Naive thymus-derived CD4-positive, alpha-beta T cell (primary cell): Measurements from ENCODE around the gene CACNA1A. TPM values are rescaled to one million over a fixed set of nuclear protein-coding genes. Genes with fewer than 3 reads are reported as not detected.
A peak's percentile ranks its signal among the peaks of the same experiment; 100 is the strongest.
"Not testable (repeated sequence)": the region's sequence is repeated elsewhere in the genome, so short reads cannot be mapped to it uniquely, and the experiment has no call there.

Experiments used
- ATAC-seq: fragments of 150-1000 bp; cut with Tn5 transposase; 2 replicates; pipeline ENCODE4 v1.10.0; 2021; ENCODE audit warnings: mild to moderate bottlenecking, moderate library complexity
- CTCF ChIA-PET: fragments of 350-600 bp; sonication (Branson Sonifier 250); formaldehyde crosslinking; loops from one replicate; lab custom pipeline; 2021; ENCODE audit warnings: antibody characterized with exemption; lab: Charles Lee
- POLR2A ChIA-PET: fragments of 350-600 bp; sonication (Branson Sonifier 250); formaldehyde crosslinking; loops from one replicate; lab custom pipeline; 2021; ENCODE audit warnings: antibody characterized with exemption, inconsistent platforms; lab: Charles Lee
- DNase-seq, 9 donors: peaks; one replicate each; pipeline versions ENCODE4 v3.0.0 to v3.0.0-alpha.2; 2020 to 2022; ENCODE audit warnings: mixed read lengths in 1 of 9
- H3K27ac ChIP-seq: one replicate; pipeline ENCODE4 v1.7.0; 2013; ENCODE audit warnings: mild to moderate bottlenecking, low read depth, low read length, moderate library complexity
- H3K27me3 ChIP-seq, 2 donors: one replicate each; pipeline ENCODE4 v1.7.0; 2013; ENCODE audit warnings: low read length in 2 of 2, mild to moderate bottlenecking in 2 of 2, moderate library complexity in 2 of 2; ENCODE audit not compliant: control insufficient read depth in 2 of 2, insufficient read depth in 2 of 2
- H3K36me3 ChIP-seq, 3 experiments: 1 replicate in 2 of 3; 2 replicates in 1 of 3; pipeline ENCODE4 v1.7.0; 2013; ENCODE audit warnings: low read length in 3 of 3, mild to moderate bottlenecking in 3 of 3, moderate library complexity in 1 of 3; ENCODE audit not compliant: insufficient read depth in 3 of 3, control insufficient read depth in 2 of 3
- H3K4me1 ChIP-seq, 2 donors: one replicate each; pipeline ENCODE4 v1.7.0; 2013; ENCODE audit warnings: low read length in 2 of 2, mild to moderate bottlenecking in 2 of 2, moderate library complexity in 1 of 2; ENCODE audit not compliant: control insufficient read depth in 2 of 2, insufficient read depth in 2 of 2
- H3K4me3 ChIP-seq: 2 replicates; pipeline ENCODE4 v1.7.0; 2013; ENCODE audit warnings: mild to moderate bottlenecking, low read length
- H3K9me3 ChIP-seq, 3 experiments: 1 replicate in 2 of 3; 2 replicates in 1 of 3; pipeline ENCODE4 v1.7.0; 2013; ENCODE audit warnings: low read length in 3 of 3; ENCODE audit not compliant: control insufficient read depth in 2 of 3
- H3K27ac Mint-ChIP-seq, 9 donors: one replicate each; pipeline ENCODE4 v1.8.0; 2020 to 2022; ENCODE audit warnings: mixed read lengths in 9 of 9, mild to moderate bottlenecking in 8 of 9, moderate library complexity in 5 of 9, inconsistent platforms in 2 of 9
- H3K27me3 Mint-ChIP-seq, 5 donors: one replicate each; pipeline ENCODE4 v1.8.0; 2021 to 2022; ENCODE audit warnings: mixed read lengths in 5 of 5, mild to moderate bottlenecking in 1 of 5
- H3K36me3 Mint-ChIP-seq, 5 donors: one replicate each; pipeline ENCODE4 v1.8.0; 2020 to 2022; ENCODE audit warnings: mixed read lengths in 5 of 5, mild to moderate bottlenecking in 3 of 5, inconsistent platforms in 1 of 5
- H3K4me1 Mint-ChIP-seq, 7 donors: one replicate each; pipeline ENCODE4 v1.8.0; 2020 to 2022; ENCODE audit warnings: mixed read lengths in 7 of 7, mild to moderate bottlenecking in 3 of 7, inconsistent platforms in 1 of 7
- H3K4me3 Mint-ChIP-seq, 10 donors: one replicate each; pipeline ENCODE4 v1.8.0; 2020 to 2022; ENCODE audit warnings: mild to moderate bottlenecking in 10 of 10, mixed read lengths in 10 of 10, moderate library complexity in 6 of 10, inconsistent platforms in 2 of 10
- H3K9me3 Mint-ChIP-seq, 11 donors: one replicate each; pipeline ENCODE4 v1.8.0; 2020 to 2022; ENCODE audit warnings: mixed read lengths in 11 of 11, mild to moderate bottlenecking in 4 of 11, inconsistent platforms in 1 of 11, moderate library complexity in 1 of 11
- intact Hi-C, 2 donors: fragments of 100-400 bp; cut with micrococcal nuclease; formaldehyde crosslinking; loops; one replicate each; pipeline ENCODE4 v1.15.1; 2023
- polyA plus RNA-seq, 2 donors: library from polyadenylated mRNA; unstranded; fragments of 300-500 nt; fragmentation: Illumina TruSeq; gene quantifications; one replicate each; pipeline ENCODE4 v1.2.3, GENCODE V29; 2021
- total RNA-seq, 6 experiments: library from RNA in 5 of 6; stranded (reverse) in 5 of 6; gene quantifications; 1 replicate in 5 of 6; 2 replicates in 1 of 6; pipeline ENCODE4 v1.2.3 and lab custom pipeline; 2021 to 2026

CACNA1A gene
- total and polyA plus RNA-seq, 7 experiments from 2014 or later, result 0.05 to 1.1 (median 0.41) TPM

DNA sequence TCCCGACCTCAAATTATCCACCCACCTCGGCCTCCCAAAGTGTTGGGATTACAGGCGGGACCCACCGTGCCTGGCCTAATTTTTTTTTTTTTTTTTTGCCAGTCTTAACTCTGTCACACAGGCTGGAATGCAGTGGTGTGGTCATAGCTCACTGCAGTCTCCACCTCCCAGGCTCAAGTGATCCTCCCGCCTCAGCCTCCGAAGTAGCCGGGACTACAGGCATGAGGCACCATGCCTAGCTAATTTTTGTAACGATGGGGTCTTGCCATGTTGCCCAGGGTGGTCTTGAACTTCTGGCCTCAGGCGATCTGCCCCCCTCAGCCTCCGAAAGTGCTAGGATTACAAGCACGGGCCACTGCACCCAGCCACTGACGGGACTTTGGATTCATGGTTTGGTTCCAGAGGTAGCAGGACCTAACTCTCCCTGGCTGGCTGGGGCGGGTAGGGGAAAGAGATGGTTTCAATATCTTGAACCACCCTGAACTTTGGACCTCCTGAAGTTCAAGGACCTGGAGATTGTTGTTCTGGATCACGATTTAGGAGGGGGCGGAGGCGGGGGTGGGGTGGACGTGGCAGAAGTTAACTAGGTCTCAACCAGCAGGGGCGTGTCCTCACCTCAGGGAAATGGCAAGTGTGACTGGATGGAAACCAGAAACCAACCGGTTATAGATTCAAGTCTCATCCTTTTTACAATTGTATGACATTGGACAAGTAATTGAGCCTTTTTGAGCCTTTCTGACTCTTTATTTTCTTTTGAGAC, 315.3 kb downstream of the CACNA1A start:
- H3K36me3 Mint-ChIP-seq, result no peaks in the 10 kb centered on the region
- H3K27me3 ChIP-seq, result no peaks in the 10 kb centered on the region
- ChIA-PET POLR2A (interaction anchor here (0.5 to 19.6 kb wide), 5 partner anchors 25 to 45 kb away, joined by 3 to 263 read pairs (median 4); no protein-coding TSS in a partner anchor), CTCF (interaction anchor here (0.6 to 1.0 kb wide), 3 partner anchors 36 to 118 kb away, joined by 3 to 6 read pairs (median 3); no protein-coding TSS in a partner anchor)
- peaks cover 15 to 50% (median 40%) of the 10 kb centered on the region in 7 donors for H3K4me1 Mint-ChIP-seq
- intact Hi-C loops, result loop anchor here in 1 of 2 donors (10.0 kb wide), 1 partner anchor 244 kb away; no protein-coding TSS in a partner anchor
- H3K4me1 ChIP-seq, result peaks cover 6 to 45% of the 10 kb centered on the region in 2 donors
- H3K4me3 Mint-ChIP-seq, result no peak overlapping the region
- no peak overlapping the region for H3K27ac ChIP-seq
- peak overlapping the region in 4 of 9 donors; percentile 6 to 46 (median 21) for H3K27ac Mint-ChIP-seq
- H3K4me3 ChIP-seq, result no peak overlapping the region
- H3K9me3 Mint-ChIP-seq, result no peaks in the 10 kb centered on the region
- no peak for DNase-seq
- no peaks in the 10 kb centered on the region for H3K36me3 ChIP-seq
- H3K9me3 ChIP-seq, result no peaks in the 10 kb centered on the region
- no peak for ATAC-seq
- no peaks in the 10 kb centered on the region for H3K27me3 Mint-ChIP-seq

DNA sequence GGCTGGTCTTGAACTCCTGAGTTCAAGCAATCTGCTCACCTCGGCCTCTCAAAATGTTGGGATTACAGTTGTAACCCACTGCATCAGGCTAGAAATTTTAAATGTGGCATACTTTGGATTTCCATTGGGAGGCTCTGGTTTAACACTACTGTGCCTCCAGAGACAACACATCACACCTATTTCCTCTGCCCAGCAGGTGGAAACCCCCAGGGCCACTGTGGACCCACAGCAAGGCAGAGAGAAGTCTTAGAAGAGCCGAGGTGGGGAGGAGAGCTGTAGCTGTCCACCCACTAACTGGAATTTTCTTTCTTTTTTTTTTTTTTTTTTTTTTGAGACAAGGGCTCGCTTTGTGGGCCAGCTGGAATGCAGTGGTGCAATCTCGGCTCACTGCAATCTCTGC, 316.7 kb downstream of the CACNA1A start:
- Histone ChIP-seq H3K4me3 (no peak overlapping the region), H3K27ac (no peak overlapping the region), H3K36me3 (no peaks in the 10 kb centered on the region), H3K27me3 (no peaks in the 10 kb centered on the region), H3K9me3 (no peaks in the 10 kb centered on the region), H3K4me1 (peaks cover 0 to 32% of the 10 kb centered on the region in 2 donors)
- Mint-ChIP-seq H3K27ac (peak overlapping the region in 2 of 9 donors; percentile 29 to 86), H3K36me3 (no peaks in the 10 kb centered on the region), H3K9me3 (peaks cover 0 to 2% (median 0%) of the 10 kb centered on the region in 11 donors), H3K4me3 (peak overlapping the region in 1 of 10 donors; percentile 34), H3K4me1 (peaks cover 19 to 42% (median 32%) of the 10 kb centered on the region in 7 donors), H3K27me3 (no peaks in the 10 kb centered on the region)
- CTCF ChIA-PET, result interaction anchor here (1.1 kb wide), 1 partner anchor 18 kb away, joined by 3 read pairs; no protein-coding TSS in a partner anchor
- ATAC-seq (no peak), DNase-seq (no peak)
- intact Hi-C loops, result no loop called here
- POLR2A ChIA-PET, result interaction anchor here (0.6 to 19.6 kb wide), 7 partner anchors 9 to 37 kb away, joined by 3 to 263 read pairs (median 5); no protein-coding TSS in a partner anchor

DNA sequence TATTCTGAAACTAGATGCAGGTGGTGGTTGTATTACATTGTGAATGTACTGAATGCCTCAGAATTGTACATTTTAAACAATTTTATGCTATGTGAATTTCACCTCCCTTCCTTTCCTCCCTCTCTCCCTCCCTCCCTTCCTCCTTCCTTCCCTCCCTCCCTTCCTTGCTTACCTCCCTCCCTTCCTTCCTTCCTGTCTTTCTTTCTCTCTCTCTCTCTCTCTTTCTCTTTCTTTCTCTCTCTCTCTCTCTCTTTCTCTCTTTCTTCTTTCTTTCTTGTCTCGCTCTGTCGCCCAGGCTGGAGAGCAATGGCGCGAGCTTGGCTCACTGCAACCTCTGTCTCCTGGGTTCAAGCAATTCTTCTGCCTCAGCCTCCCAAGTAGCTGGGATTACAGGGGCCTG, 318.9 kb downstream of the CACNA1A start:
- POLR2A ChIA-PET, result interaction anchor here (0.9 to 19.6 kb wide), 5 partner anchors 11 to 35 kb away, joined by 3 to 263 read pairs (median 9); no protein-coding TSS in a partner anchor
- Mint-ChIP-seq H3K4me1 (peaks cover 11 to 34% (median 23%) of the 10 kb centered on the region in 7 donors), H3K27me3 (no peaks in the 10 kb centered on the region), H3K9me3 (peaks cover 0 to 2% (median 0%) of the 10 kb centered on the region in 11 donors), H3K27ac (peak overlapping the region; percentile 22 to 92 (median 74)), H3K36me3 (no peaks in the 10 kb centered on the region), H3K4me3 (peak overlapping the region in 9 of 10 donors; percentile 41 to 80 (median 61))
- no peaks in the 10 kb centered on the region for H3K9me3 ChIP-seq
- no peaks in the 10 kb centered on the region for H3K36me3 ChIP-seq
- H3K27ac ChIP-seq, result no peak overlapping the region
- CTCF ChIA-PET, result interaction anchor here (0.7 kb wide), 1 partner anchor 8 kb away, joined by 3 read pairs; no protein-coding TSS in a partner anchor
- DNase-seq (no peak), ATAC-seq (no peak)
- no peaks in the 10 kb centered on the region for H3K27me3 ChIP-seq
- H3K4me3 ChIP-seq, result no peak overlapping the region
- H3K4me1 ChIP-seq, result peaks cover 2 to 19% of the 10 kb centered on the region in 2 donors
- intact Hi-C loops, result no loop called here

DNA sequence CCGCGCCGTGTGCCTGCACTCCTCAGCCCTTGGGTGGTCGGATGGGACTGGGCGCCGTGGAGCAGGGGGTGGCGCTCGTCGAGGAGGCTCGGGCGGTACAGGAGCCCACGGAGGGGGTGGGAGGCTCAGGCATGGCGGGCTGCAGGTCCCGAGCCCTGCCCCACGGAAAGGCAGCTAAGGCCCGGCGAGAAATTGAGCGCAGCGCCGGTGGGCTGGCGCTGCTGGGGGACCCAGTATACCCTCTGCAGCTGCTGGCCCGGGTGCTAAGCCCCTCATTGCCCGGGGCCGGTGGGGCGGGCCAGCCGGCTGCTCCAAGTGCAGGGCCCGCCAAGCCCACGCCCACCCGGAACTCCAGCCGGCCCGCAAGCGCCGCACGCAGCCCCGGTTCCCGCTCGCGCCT, 319.6 kb downstream of the CACNA1A start:
- H3K27ac Mint-ChIP-seq, result peak overlapping the region in 2 of 9 donors; percentile 22 to 61
- ChIA-PET CTCF (interaction anchor here (0.9 kb wide), 1 partner anchor 8 kb away, joined by 5 read pairs; no protein-coding TSS in a partner anchor), POLR2A (interaction anchor here (0.6 to 19.6 kb wide), 5 partner anchors 13 to 34 kb away, joined by 3 to 263 read pairs (median 5); no protein-coding TSS in a partner anchor)
- H3K36me3 ChIP-seq, intact Hi-C loops, H3K27ac ChIP-seq, H3K27me3 Mint-ChIP-seq, H3K4me3 Mint-ChIP-seq, H3K4me3 ChIP-seq, ATAC-seq, H3K27me3 ChIP-seq, H3K9me3 ChIP-seq, H3K36me3 Mint-ChIP-seq, DNase-seq, H3K9me3 Mint-ChIP-seq: not testable (repeated sequence)
- peaks cover 9 to 25% of the 10 kb centered on the region in 2 donors for H3K4me1 ChIP-seq
- H3K4me1 Mint-ChIP-seq, result peaks cover 14 to 41% (median 28%) of the 10 kb centered on the region in 7 donors

DNA sequence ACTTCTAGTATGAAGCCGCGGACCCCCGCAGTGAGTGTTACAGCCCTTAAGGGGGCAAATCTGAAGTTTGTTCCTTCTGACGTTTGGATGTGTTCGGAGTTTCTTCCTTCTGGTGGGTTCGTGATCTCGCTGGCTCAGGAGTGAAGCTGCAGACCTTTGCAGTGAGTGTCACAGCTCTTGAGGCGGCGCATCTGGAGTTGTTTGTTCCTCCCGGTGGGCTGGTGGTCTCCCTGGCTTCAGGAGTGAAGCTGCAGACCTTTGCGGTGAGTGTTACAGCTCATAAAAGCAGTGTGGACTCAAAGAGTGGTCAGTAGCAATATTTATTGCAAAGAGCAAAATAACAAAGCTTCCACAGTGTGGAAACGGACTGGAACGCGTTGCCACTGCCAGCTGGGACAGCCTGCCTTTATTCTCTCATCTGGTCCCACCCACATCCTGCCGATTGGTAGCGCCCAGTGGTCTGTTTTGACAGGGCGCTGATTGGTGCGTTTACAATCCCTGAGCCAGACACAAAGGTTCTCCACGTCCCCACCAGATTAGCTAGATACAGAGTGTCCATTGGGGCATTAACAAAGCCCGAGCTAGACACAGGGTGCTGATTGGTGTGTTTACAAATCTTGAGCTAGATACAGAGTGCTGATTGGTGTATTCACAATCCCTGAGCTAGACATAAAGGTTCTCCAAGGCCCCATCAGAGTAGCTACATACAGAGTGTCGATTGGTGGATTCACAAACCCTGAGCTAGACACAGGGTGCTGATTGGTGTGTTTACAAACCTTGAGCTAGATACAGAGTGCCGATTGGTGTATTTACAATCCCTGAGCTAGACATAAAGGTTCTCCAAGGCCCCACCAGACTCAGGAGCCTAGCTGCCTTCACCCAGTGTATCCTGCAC, 320.3 kb downstream of the CACNA1A start:
- H3K4me1 ChIP-seq, result peaks cover 12 to 23% of the 10 kb centered on the region in 2 donors
- H3K36me3 ChIP-seq, ATAC-seq, DNase-seq, H3K9me3 Mint-ChIP-seq, H3K36me3 Mint-ChIP-seq, H3K27ac ChIP-seq, H3K27me3 ChIP-seq, H3K4me3 ChIP-seq, intact Hi-C loops, H3K27me3 Mint-ChIP-seq, H3K9me3 ChIP-seq: not testable (repeated sequence)
- CTCF ChIA-PET, result interaction anchor here (0.9 kb wide), 1 partner anchor 9 kb away, joined by 5 read pairs; no protein-coding TSS in a partner anchor
- POLR2A ChIA-PET, result interaction anchor here (1.2 to 19.6 kb wide), 5 partner anchors 10 to 34 kb away, joined by 3 to 263 read pairs (median 5); no protein-coding TSS in a partner anchor
- peak overlapping the region in 2 of 10 donors; percentile 2 to 45 for H3K4me3 Mint-ChIP-seq
- H3K4me1 Mint-ChIP-seq, result peaks cover 14 to 39% (median 28%) of the 10 kb centered on the region in 7 donors
- peak overlapping the region in 6 of 9 donors; percentile 9 to 61 (median 43) for H3K27ac Mint-ChIP-seq
